ENCODE results near the gene CMIP. TPM values are rescaled to one million over a fixed set of nuclear protein-coding genes. Genes with fewer than 3 reads are reported as not detected.

The CMIP gene
- polyA plus RNA-seq, 3 donors from 2014 or later = 0.53 to 1.7 TPM; not detected in 1

- Mint-ChIP-seq H3K27me3 (ENCODE audit: low read depth in 3 of 3) (peaks cover 0 to 7% (median 0%) of the 10 kb centered on the region in 3 donors), H3K27ac (peak overlapping the region; percentile 2 to 73 (median 60)), H3K9me3 (no peaks in the 10 kb centered on the region), H3K4me1 (peaks cover 42 to 68% of the 10 kb centered on the region in 2 donors), H3K4me3 (peak overlapping the region in 1 of 5 donors; percentile 2), H3K36me3 (peaks cover 4 to 9% (median 4%) of the 10 kb centered on the region in 3 donors)
- DNase-seq = no peak
Measured at GRCh38 chr16:81532491-81533174, 88.0 kb downstream of the CMIP start.

GRCh38 chr16:81533175-81533507 lies 88.5 kb downstream of the CMIP start:
- no peaks in the 10 kb centered on the region for H3K9me3 Mint-ChIP-seq
- H3K4me3 Mint-ChIP-seq = peak overlapping the region in 1 of 5 donors; percentile 2
- peaks cover 37 to 65% of the 10 kb centered on the region in 2 donors for H3K4me1 Mint-ChIP-seq
- H3K36me3 Mint-ChIP-seq = peaks cover 4 to 9% (median 4%) of the 10 kb centered on the region in 3 donors
- no peak for DNase-seq
- peak overlapping the region in 4 of 6 donors; percentile 42 to 73 (median 60) for H3K27ac Mint-ChIP-seq
- peaks cover 0 to 7% (median 0%) of the 10 kb centered on the region in 3 donors for H3K27me3 Mint-ChIP-seq (ENCODE audit: low read depth in 3 of 3)

GRCh38 chr16:81535679-81536360 lies 91.2 kb downstream of the CMIP start:
- Mint-ChIP-seq H3K27ac (peak overlapping the region in 2 of 6 donors; percentile 74 to 78), H3K4me3 (no peak overlapping the region), H3K4me1 (peaks cover 22 to 59% of the 10 kb centered on the region in 2 donors), H3K9me3 (no peaks in the 10 kb centered on the region), H3K27me3 (ENCODE audit: low read depth in 3 of 3) (peaks cover 0 to 4% (median 0%) of the 10 kb centered on the region in 3 donors), H3K36me3 (peaks cover 4 to 13% (median 8%) of the 10 kb centered on the region in 3 donors)
- DNase-seq = no peak

- peaks cover 0 to 2% (median 0%) of the 10 kb centered on the region in 3 donors for H3K27me3 Mint-ChIP-seq (ENCODE audit: low read depth in 3 of 3)
- peak overlapping the region in 2 of 6 donors; percentile 53 to 74 for H3K27ac Mint-ChIP-seq
- H3K4me3 Mint-ChIP-seq = no peak overlapping the region
- H3K9me3 Mint-ChIP-seq = no peaks in the 10 kb centered on the region
- H3K36me3 Mint-ChIP-seq = peaks cover 4 to 13% (median 8%) of the 10 kb centered on the region in 3 donors
- no peak for DNase-seq
- H3K4me1 Mint-ChIP-seq = peaks cover 24 to 63% of the 10 kb centered on the region in 2 donors
Measured at GRCh38 chr16:81536648-81537047, 92.0 kb downstream of the CMIP start.

GRCh38 chr16:81537721-81538561 lies 93.3 kb downstream of the CMIP start:
- no peak for DNase-seq
- Mint-ChIP-seq H3K4me3 (no peak overlapping the region), H3K27me3 (ENCODE audit: low read depth in 3 of 3) (peaks cover 0 to 4% (median 2%) of the 10 kb centered on the region in 3 donors), H3K27ac (peak overlapping the region in 5 of 6 donors; percentile 29 to 74 (median 64)), H3K4me1 (peaks cover 30 to 67% of the 10 kb centered on the region in 2 donors), H3K36me3 (peaks cover 2 to 6% (median 6%) of the 10 kb centered on the region in 3 donors), H3K9me3 (no peaks in the 10 kb centered on the region)

- peaks cover 0 to 4% (median 4%) of the 10 kb centered on the region in 3 donors for H3K36me3 Mint-ChIP-seq
- peaks cover 0 to 4% (median 2%) of the 10 kb centered on the region in 3 donors for H3K27me3 Mint-ChIP-seq (ENCODE audit: low read depth in 3 of 3)
- no peak for DNase-seq
- H3K4me1 Mint-ChIP-seq = peaks cover 36 to 72% of the 10 kb centered on the region in 2 donors
- H3K9me3 Mint-ChIP-seq = no peaks in the 10 kb centered on the region
- H3K4me3 Mint-ChIP-seq = no peak overlapping the region
- H3K27ac Mint-ChIP-seq = peak overlapping the region in 4 of 6 donors; percentile 18 to 77 (median 62)
Measured at GRCh38 chr16:81539009-81539758, 94.6 kb downstream of the CMIP start.

- peaks cover 43 to 72% of the 10 kb centered on the region in 2 donors for H3K4me1 Mint-ChIP-seq
- H3K36me3 Mint-ChIP-seq = peaks cover 0 to 4% (median 4%) of the 10 kb centered on the region in 3 donors
- H3K27ac Mint-ChIP-seq = peak overlapping the region in 4 of 6 donors; percentile 18 to 77 (median 50)
- no peak overlapping the region for H3K4me3 Mint-ChIP-seq
- no peak for DNase-seq
- peaks cover 2 to 6% (median 4%) of the 10 kb centered on the region in 3 donors for H3K27me3 Mint-ChIP-seq (ENCODE audit: low read depth in 3 of 3)
- H3K9me3 Mint-ChIP-seq = no peaks in the 10 kb centered on the region
Measured at GRCh38 chr16:81539759-81540472, 95.3 kb downstream of the CMIP start.

- Mint-ChIP-seq H3K27ac (peak overlapping the region in 4 of 6 donors; percentile 5 to 71 (median 52)), H3K9me3 (no peaks in the 10 kb centered on the region), H3K27me3 (ENCODE audit: low read depth in 3 of 3) (peaks cover 2 to 8% (median 6%) of the 10 kb centered on the region in 3 donors), H3K4me1 (peaks cover 53 to 77% of the 10 kb centered on the region in 2 donors), H3K36me3 (peaks cover 0 to 4% (median 4%) of the 10 kb centered on the region in 3 donors), H3K4me3 (no peak overlapping the region)
- DNase-seq = no peak
Measured at GRCh38 chr16:81541314-81541713, 96.7 kb downstream of the CMIP start.

- peaks cover 57 to 87% of the 10 kb centered on the region in 2 donors for H3K4me1 Mint-ChIP-seq
- peaks cover 3 to 12% (median 8%) of the 10 kb centered on the region in 3 donors for H3K27me3 Mint-ChIP-seq (ENCODE audit: low read depth in 3 of 3)
- peaks cover 0 to 4% (median 4%) of the 10 kb centered on the region in 3 donors for H3K36me3 Mint-ChIP-seq
- no peak overlapping the region for H3K4me3 Mint-ChIP-seq
- no peak for DNase-seq
- H3K27ac Mint-ChIP-seq = peak overlapping the region in 5 of 6 donors; percentile 49 to 84 (median 74)
- no peaks in the 10 kb centered on the region for H3K9me3 Mint-ChIP-seq
Measured at GRCh38 chr16:81542609-81543570, 98.3 kb downstream of the CMIP start.

GRCh38 chr16:81543571-81543970 lies 99.0 kb downstream of the CMIP start:
- DNase-seq = no peak
- Mint-ChIP-seq H3K27me3 (ENCODE audit: low read depth in 3 of 3) (peaks cover 3 to 9% (median 8%) of the 10 kb centered on the region in 3 donors), H3K4me1 (peaks cover 54 to 81% of the 10 kb centered on the region in 2 donors), H3K4me3 (peak overlapping the region in 4 of 5 donors; percentile 10 to 63 (median 49)), H3K9me3 (no peaks in the 10 kb centered on the region), H3K27ac (peak overlapping the region; percentile 26 to 86 (median 62)), H3K36me3 (peaks cover 0 to 4% (median 4%) of the 10 kb centered on the region in 3 donors)

- Mint-ChIP-seq H3K27me3 (ENCODE audit: low read depth in 3 of 3) (peaks cover 4 to 9% (median 8%) of the 10 kb centered on the region in 3 donors), H3K4me3 (peak overlapping the region; percentile 10 to 63 (median 53)), H3K4me1 (peaks cover 57 to 77% of the 10 kb centered on the region in 2 donors), H3K27ac (peak overlapping the region; percentile 52 to 88 (median 80)), H3K36me3 (peaks cover 0 to 4% (median 4%) of the 10 kb centered on the region in 3 donors), H3K9me3 (no peaks in the 10 kb centered on the region)
- peak in 2 of 3 donors; percentile 36 to 37 for DNase-seq
Measured at GRCh38 chr16:81544261-81544660, 99.7 kb downstream of the CMIP start.
